Forelimb muscle (tissue), 1 donor: ENCODE data around the gene ATP4B. TPM values are rescaled to one million over a fixed set of nuclear protein-coding genes. Genes with fewer than 3 reads are reported as not detected.

Experiments
- DNase-seq: peaks from one replicate; pipeline ENCODE4 v3.0.0-alpha.2; 2013; ENCODE audit warnings: low read depth
- polyA plus RNA-seq: library from polyadenylated mRNA; unstranded; fragments of 120-200 nt; gene quantifications from one replicate; pipeline ENCODE4 v1.2.1, GENCODE V29; 2013; ENCODE audit not compliant: insufficient read length

ATP4B gene
- polyA plus RNA-seq, 1 donor: 0.09 TPM

DNA sequence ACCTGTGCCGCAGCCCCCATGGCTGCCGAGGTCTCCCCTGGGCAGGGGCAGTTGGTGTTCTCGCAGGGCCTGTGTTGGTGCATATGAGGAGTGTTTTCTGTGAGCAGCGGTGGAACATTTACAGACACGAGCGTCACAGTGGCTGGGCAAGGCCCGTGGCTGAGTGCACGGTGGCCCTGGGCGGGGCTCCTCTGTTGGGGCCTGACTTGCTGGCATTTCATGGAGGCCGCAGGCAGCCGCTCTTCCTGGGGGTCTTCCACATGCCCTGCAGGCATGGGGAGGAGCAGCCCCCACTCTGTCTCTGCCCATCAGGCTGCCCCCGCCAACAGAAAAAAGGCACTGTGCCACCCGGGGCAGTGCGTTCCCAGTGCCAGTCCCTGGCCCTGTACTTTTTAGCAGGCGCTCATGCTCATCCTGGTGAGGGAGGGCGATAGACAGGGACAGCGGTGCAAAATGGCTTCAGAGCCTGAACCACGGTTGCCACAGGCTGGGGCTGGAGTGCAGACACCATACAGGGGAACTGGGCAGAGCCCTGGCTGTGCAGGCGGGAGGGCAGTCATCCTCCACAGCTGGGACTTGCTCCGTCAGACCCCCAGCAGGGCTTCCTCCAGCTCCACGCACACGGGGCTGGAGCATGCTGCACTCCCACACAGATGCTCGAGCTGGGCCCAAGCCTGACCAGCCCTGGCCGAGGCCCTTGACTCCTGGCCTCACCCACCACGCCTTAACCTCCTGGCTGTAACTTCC, 49.9 kb downstream of the ATP4B start:
- DNase-seq: no peak

DNA sequence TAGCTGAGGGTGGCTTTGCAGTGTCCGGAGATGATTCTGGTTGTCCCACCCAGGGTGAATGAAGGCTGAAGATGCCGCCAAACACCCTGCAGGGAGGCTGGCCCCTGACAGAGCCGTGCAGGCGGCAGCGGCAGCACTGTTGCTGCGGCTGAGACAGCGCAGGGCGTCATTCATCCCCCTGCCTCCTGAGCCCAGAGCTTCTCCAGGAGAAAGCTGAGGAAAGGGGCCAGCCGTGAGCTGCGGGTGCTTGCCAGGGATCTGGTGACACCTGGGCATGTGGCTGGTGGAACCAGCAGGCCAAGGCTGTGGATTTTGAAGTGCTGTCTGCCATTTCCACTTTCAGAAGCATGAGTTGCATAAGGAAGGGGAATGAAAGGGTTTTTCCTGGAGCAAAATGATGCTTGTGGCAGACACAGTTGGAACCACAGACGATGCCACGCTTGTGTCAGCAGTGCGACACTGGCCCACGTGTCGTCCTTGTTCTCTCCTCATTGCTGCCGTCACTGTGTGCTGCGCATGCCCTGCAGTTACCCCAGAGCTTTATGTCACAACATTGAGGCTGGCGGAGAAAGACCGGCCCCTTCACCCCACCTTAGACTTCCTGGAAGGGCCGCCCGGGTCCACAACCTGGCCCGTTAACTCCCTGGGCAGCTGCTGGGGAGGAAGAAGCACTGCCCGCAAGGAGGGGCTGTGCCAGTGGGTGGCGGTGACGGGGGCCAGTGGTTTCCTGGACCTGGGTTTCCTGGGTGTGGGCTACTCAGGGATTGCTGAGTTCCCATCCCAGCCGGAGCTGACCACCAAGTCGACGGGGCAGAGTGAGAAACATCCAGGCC, 50.7 kb downstream of the ATP4B start:
- DNase-seq: no peak

DNA sequence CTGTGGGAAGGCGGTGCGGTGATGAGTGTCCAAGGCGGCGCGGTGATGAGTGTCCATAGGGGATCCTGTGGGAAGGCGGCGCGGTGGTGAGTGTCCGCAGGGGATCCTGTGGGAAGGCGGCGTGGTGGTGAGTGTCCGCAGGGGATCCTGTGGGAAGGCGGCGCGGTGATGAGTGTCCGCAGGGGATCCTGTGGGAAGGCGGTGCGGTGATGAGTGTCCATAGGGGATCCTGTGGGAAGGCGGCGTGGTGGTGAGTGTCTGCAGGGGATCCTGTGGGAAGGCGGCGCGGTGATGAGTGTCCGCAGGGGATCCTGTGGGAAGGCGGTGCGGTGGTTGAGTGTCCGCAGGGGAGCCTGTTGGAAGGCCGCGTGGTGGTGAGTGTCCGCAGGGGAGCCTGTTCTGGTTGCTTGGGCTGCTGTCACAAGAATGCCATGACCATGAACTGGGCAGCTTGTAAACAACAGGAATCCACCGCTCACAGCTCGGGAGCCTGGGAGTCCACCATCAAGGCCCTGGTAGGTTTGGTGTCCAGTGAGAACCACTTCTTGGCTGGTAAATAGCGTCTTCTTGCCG, 52.0 kb downstream of the ATP4B start:
- DNase-seq: no peak

DNA sequence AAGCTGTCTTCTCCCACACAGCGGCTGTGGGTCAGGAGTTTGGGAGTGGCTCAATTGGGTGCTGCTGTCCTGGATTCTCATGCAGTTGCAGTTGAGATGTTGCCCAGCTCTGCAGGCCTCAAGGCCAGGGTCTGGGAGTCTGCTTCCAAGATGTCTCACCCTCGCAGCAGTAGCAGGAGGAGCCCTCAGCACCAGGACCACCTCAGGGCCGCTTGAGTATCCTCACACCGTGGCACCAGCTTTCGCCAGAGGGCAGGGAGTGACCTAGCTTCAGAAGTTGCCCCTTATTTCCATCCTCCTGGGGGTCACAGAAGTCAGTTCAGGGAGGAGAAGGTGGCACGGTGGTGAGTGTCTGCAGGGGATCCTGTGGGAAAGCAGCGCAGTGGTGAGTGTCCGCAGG, 52.5 kb downstream of the ATP4B start:
- no peak for DNase-seq

DNA sequence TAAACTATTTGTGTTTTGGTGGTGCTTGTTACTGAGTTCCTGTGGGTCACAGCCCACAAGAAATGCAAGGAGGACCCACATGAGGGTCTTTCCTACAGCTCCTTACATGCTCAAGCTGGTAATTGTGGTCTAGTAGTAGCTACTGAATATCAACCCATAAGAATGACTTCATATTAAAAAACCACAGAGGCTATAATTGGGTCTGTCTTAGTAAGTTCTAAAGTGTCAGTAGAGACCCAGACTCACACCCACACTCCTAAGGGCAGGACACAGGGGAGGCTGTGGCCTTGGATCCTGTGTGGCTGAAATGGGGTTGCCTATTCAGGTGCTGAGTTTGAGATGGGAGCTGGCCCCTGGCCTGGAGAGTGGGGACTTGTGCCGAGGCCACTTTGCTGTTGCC, 53.8 kb downstream of the ATP4B start:
- no peak for DNase-seq

DNA sequence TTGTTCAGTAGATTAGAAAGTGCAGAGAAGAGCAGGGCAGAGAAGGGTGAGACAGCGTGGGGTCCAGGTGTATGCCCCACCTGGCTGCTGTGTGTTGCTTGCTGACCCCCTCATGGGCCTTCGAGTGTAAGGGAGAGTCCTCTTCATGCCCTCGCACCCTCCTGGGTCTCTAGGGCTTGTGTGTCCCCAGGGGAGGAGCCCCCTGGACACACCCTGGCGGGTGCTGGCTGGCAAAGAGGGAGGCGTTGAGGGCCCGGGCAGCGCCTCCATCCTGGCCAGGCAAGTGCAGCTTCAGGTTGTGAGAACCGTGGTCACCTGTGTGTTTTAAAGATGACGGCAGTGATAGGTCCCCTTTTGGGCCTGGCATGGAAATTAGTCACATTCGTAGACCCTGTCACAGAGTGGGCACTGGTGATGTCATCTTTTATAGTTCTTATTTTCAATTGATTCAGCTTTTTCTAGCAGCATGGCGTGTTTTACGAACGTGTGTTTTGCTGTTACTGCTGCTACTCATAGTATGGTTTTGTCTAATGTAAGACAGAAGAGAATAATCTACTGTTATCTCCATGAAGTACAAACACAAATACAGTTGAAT, 54.8 kb downstream of the ATP4B start:
- no peak for DNase-seq

DNA sequence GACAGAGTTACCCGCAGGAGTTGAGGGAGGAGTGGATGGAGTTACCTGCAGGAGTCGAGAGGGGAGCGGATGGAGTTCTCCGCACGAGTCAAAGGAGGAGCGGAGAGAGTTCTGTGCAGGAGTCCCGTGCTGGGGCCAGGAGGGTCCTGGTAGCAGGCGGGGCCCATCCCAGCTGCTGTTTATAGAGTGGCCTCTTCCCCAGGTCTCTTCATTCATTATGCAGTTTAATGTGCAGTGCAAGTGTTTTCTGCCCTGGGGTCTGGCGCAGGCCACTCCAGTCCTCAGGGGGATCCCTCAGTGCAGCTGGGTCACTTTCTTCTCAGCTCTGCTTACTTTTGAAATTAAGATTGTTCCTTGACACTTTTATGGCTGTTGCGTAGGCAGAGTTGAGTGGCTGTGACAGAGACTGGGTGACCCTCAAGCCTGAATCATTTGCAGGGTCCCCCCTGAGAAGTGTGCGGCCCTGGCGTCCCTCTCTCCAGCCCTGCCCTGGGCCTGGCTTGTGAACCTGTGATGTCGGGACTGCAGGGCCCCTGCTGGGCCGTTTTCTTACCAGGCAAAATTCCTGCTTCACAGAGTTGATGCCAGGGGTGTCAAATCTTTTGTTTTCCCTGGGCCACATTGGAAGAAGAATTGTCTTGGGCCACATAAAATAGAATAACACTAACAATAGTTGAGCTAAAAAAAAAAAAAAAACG, 55.6 kb downstream of the ATP4B start:
- no peak for DNase-seq

DNA sequence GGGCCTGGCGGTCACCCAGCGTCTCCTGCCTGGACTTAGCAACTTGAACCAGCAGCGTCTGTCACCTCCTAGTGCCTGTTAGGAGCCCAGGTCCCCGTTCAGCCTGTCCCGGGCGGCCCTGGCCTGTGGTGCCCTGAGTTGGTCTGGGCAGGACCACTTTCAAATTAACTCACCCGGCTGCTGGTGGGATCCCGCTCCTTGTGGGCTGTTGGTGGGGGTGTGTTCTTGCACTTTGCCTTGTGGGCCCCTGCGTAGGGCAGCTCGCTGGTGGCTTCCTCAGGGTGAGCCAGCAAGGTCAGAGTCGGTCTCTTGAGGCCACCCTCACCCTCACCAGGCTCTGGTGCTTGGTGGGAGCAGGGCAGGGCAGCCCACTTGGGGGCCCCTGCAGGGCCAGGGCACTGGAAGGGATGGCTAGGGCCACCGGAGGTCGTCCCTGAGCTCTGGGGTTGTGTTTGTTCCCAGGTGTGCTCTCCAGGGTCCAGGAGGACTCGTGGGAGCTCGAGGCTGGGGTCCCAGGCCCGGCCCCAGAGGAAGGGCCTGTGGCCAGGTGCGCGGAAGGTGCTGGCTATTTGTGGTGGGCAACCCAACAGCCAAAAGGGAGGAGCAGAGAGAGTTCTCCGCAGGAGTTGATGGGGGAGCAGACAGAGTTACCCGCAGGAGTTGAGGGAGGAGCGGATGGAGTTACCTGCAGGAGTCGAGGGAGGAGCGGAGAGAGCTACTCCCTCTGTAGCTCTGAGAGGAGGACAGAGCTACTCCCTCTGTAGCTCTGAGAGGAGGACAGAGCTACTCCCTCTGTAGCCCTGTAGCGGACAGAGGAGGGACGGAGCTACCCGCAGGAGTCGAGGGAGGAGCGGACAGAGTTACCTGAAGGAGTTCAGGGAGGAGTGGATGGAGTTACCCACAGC, 56.6 kb downstream of the ATP4B start:
- no peak for DNase-seq

DNA sequence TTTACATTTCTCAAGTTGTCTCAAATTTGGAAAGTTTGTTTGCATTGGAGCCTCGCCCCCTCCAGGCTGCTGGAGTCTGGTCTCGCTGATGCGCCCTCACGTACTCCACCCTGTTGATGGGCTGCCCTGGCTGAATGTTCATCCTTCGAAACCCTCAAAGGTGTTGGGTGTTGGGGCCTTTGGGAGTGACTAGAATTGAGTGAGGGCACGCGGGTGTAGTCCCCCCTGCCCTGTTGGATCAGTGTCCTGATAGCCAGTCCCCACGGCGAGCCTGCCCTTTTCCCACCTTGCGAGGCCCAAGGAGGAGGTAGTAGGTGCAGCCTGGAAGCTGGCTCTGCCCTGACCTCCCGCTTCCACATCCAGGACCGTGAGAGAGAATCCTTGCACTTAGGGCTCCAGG, 58.6 kb downstream of the ATP4B start:
- DNase-seq: no peak

Other genes starting within 250 kb of the ATP4B start
- 295 TPM for gene ADPRHL1, start 204.7 kb downstream of the ATP4B start, polyA plus RNA-seq
- 19.5 TPM for gene DCUN1D2, start 167.5 kb downstream of the ATP4B start, polyA plus RNA-seq
- 45.7 TPM for gene TFDP1, start 73.4 kb downstream of the ATP4B start, polyA plus RNA-seq
- 0.28 TPM for gene GRK1, start 9.0 kb upstream of the ATP4B start, polyA plus RNA-seq
- 7.2 TPM for gene TMEM255B, start 101.0 kb upstream of the ATP4B start, polyA plus RNA-seq
- 36.0 TPM for gene GAS6, start 205.9 kb upstream of the ATP4B start, polyA plus RNA-seq